Tibial nerve (tissue), 3 donors: ENCODE measurements around the gene DMPK.
"Not testable (repeated sequence)": the region's sequence is repeated elsewhere in the genome, so short reads cannot be mapped to it uniquely, and the experiment has no call there.

Source experiments
- EP300 ChIP-seq, 2 donors: sonication (generic); formaldehyde crosslinking; IDR thresholded peaks; one replicate each; pipeline ENCODE4 v1.6.1; 2017; ENCODE audit warnings: antibody characterized with exemption in 2 of 2, mild to moderate bottlenecking in 1 of 2
- POLR2A ChIP-seq, 2 donors: fragments of 450-650 bp; IDR thresholded peaks; one replicate each; pipeline ENCODE4 v1.6.1; 2017; ENCODE audit warnings: antibody characterized with exemption in 2 of 2, mild to moderate bottlenecking in 2 of 2, moderate library complexity in 2 of 2

DNA sequence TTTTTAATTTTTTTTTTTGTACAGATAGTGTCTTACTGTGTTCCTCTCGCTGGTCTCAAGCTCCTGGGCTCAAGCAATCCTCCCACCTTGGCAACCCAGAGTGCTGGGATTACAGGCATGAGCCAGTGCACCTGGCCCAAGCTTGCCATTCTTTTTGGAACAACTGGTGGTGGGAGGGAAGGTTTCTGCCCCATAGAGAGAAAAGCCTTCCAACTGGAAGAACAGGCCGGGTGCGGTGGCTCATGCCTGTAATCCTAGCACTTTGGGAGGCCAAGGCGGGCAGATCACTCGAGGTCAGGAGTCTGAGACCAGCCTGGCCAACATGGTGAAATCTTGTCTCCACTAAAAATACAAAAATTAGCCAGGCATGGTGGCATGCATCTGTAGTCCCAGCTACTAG is 17.3 kb upstream of the DMPK start:
- not testable (repeated sequence) for TF ChIP-seq EP300, POLR2A (IDR thresholded peaks at IDR 0.05)
